SU-DHL-6 (cell line): ENCODE measurements around the gene ACVR2A.

Experiments used
- H2AFZ ChIP-seq: fragments of 200-600 bp; sonication (generic); 2 replicates; pipeline ENCODE4 v1.6.1; 2014; ENCODE audit warnings: low read depth, mild to moderate bottlenecking, moderate library complexity, mixed read lengths, antibody characterized with exemption, low read length; ENCODE audit not compliant: severe bottlenecking
- H3F3A ChIP-seq: fragments of 200-600 bp; shearing (Covaris generic); 2 replicates; pipeline ENCODE4 v1.6.0; 2016; ENCODE audit warnings: antibody characterized with exemption, mild to moderate bottlenecking; ENCODE audit not compliant: insufficient read depth
- H3K27ac ChIP-seq: fragments of 200-600 bp; sonication (generic); 2 replicates; pipeline ENCODE4 v1.5.1; 2016; ENCODE audit warnings: low read depth, mild to moderate bottlenecking, low read length, moderate library complexity, mixed read lengths
- H3K27me3 ChIP-seq: fragments of 200-600 bp; sonication (generic), shearing (Covaris generic); 2 replicates; pipeline ENCODE4 v1.6.0; 2014; ENCODE audit warnings: mild to moderate bottlenecking, low read length
- H3K36me3 ChIP-seq: fragments of 200-600 bp; sonication (generic); 2 replicates; pipeline ENCODE4 v1.6.1; 2014; ENCODE audit warnings: mild to moderate bottlenecking, low read length, mixed read lengths
- H3K4me2 ChIP-seq: fragments of 300-600, 200-600 bp; shearing (Covaris generic), sonication (generic); 2 replicates; pipeline ENCODE4 v1.6.0; 2014; ENCODE audit warnings: low read length, low read depth, mild to moderate bottlenecking; ENCODE audit not compliant: poor library complexity, severe bottlenecking
- H3K4me3 ChIP-seq: fragments of 200-600 bp; sonication (generic); 2 replicates; pipeline ENCODE4 v1.5.1; 2014; ENCODE audit warnings: antibody characterized with exemption, low read length, mild to moderate bottlenecking, mixed read lengths; ENCODE audit not compliant: insufficient read depth, poor library complexity, severe bottlenecking
- H3K79me2 ChIP-seq: fragments of 200-600 bp; sonication (generic); 2 replicates; pipeline ENCODE4 v1.6.1; 2014; ENCODE audit warnings: mild to moderate bottlenecking, low read length, moderate library complexity; ENCODE audit not compliant: insufficient read depth
- H3K9ac ChIP-seq: fragments of 200-600 bp; sonication (generic); 2 replicates; pipeline ENCODE4 v1.7.0; 2014; ENCODE audit warnings: mild to moderate bottlenecking, low read length
- H3K9me2 ChIP-seq: fragments of 200-600 bp; sonication (generic); replicated peaks from 2 replicates; pipeline ENCODE4 v1.6.1; 2014; ENCODE audit warnings: low read length; ENCODE audit not compliant: insufficient read depth
- H3K9me3 ChIP-seq: fragments of 200-600 bp; sonication (generic); 2 replicates; pipeline ENCODE4 v1.6.1; 2014; ENCODE audit warnings: low read length, mixed read lengths; ENCODE audit not compliant: insufficient read depth
- H4K20me1 ChIP-seq: fragments of 200-600 bp; sonication (generic); 2 replicates; pipeline ENCODE4 v1.6.1; 2014; ENCODE audit warnings: low read depth, mild to moderate bottlenecking, antibody characterized with exemption, low read length, moderate library complexity, mixed read lengths
- EZH2phosphoT487 ChIP-seq: fragments of 200-600 bp; sonication (generic), shearing (Covaris generic); conservative IDR thresholded peaks from 2 replicates; pipeline ENCODE4 v1.6.1; 2018; ENCODE audit warnings: mild to moderate bottlenecking, antibody characterized with exemption, low read length, moderate library complexity, mixed read lengths
- TF ChIP-seq, protein P1 (sequence below): fragments of 200-600 bp; sonication (generic); IDR thresholded peaks from one replicate; pipeline ENCODE4 v1.5.1; 2017; ENCODE audit warnings: antibody characterized with exemption, mild to moderate bottlenecking, low read length, moderate library complexity; ENCODE audit not compliant: insufficient read depth, poor library complexity, severe bottlenecking

ACVR2A gene

GRCh38 chr2:147873859-147874483 lies 29.1 kb downstream of the ACVR2A start:
- Histone ChIP-seq H3K9me2 (no peaks in the 10 kb centered on the region), H4K20me1 (no peaks in the 10 kb centered on the region), H3K36me3 (no peaks in the 10 kb centered on the region), H3K27me3 (no peaks in the 10 kb centered on the region), H3K27ac (no peak overlapping the region), H3K4me3 (no peak overlapping the region), H2AFZ (no peak overlapping the region), H3K4me2 (no peak overlapping the region), H3F3A (no peaks in the 10 kb centered on the region), H3K9me3 (no peaks in the 10 kb centered on the region), H3K79me2 (no peaks in the 10 kb centered on the region), H3K9ac (no peak overlapping the region)
- TF ChIP-seq EZH2phosphoT487: no peak
- TF ChIP-seq, protein P1, sequence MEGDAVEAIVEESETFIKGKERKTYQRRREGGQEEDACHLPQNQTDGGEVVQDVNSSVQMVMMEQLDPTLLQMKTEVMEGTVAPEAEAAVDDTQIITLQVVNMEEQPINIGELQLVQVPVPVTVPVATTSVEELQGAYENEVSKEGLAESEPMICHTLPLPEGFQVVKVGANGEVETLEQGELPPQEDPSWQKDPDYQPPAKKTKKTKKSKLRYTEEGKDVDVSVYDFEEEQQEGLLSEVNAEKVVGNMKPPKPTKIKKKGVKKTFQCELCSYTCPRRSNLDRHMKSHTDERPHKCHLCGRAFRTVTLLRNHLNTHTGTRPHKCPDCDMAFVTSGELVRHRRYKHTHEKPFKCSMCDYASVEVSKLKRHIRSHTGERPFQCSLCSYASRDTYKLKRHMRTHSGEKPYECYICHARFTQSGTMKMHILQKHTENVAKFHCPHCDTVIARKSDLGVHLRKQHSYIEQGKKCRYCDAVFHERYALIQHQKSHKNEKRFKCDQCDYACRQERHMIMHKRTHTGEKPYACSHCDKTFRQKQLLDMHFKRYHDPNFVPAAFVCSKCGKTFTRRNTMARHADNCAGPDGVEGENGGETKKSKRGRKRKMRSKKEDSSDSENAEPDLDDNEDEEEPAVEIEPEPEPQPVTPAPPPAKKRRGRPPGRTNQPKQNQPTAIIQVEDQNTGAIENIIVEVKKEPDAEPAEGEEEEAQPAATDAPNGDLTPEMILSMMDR: no peak

GRCh38 chr2:147879846-147880245 lies 35.0 kb downstream of the ACVR2A start:
- no peaks in the 10 kb centered on the region for H4K20me1 ChIP-seq
- TF ChIP-seq, protein P1: no peak
- TF ChIP-seq EZH2phosphoT487: no peak
- no peaks in the 10 kb centered on the region for H3F3A ChIP-seq
- H3K9ac ChIP-seq: no peak overlapping the region
- H3K36me3 ChIP-seq: no peaks in the 10 kb centered on the region
- no peak overlapping the region for H3K4me3 ChIP-seq
- H3K27ac ChIP-seq: no peak overlapping the region
- no peak overlapping the region for H3K4me2 ChIP-seq
- no peaks in the 10 kb centered on the region for H3K9me2 ChIP-seq
- no peak overlapping the region for H2AFZ ChIP-seq
- H3K79me2 ChIP-seq: no peaks in the 10 kb centered on the region
- no peaks in the 10 kb centered on the region for H3K27me3 ChIP-seq
- no peaks in the 10 kb centered on the region for H3K9me3 ChIP-seq

DNA sequence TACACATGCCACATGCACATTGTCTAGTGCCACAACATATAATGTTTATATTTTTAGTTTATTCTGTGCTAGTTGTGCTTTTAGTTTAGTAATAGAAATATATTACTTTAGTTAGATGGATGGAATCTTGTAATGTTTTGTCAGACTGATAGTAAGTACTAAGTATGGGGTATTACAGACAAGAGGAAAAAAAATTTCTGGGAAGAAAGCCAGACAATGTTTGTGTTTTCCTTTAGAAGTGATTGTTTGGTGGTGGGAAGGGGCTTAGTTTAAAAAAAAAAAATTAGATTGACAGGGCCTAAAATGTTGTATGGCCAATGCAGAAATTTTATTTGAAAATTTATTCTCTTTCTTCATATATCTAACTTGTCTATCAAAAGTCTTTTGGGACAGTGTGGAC lies 37.8 kb downstream of the ACVR2A start:
- Histone ChIP-seq H3F3A (no peaks in the 10 kb centered on the region), H3K9me3 (no peaks in the 10 kb centered on the region), H3K27ac (no peak overlapping the region), H3K27me3 (no peaks in the 10 kb centered on the region), H3K4me2 (no peak overlapping the region), H4K20me1 (no peaks in the 10 kb centered on the region), H3K9ac (no peak overlapping the region), H3K9me2 (no peaks in the 10 kb centered on the region), H2AFZ (no peak overlapping the region), H3K79me2 (no peaks in the 10 kb centered on the region), H3K36me3 (no peaks in the 10 kb centered on the region), H3K4me3 (no peak overlapping the region)
- TF ChIP-seq, protein P1: no peak
- no peak for TF ChIP-seq EZH2phosphoT487
